B cell (primary cell): ENCODE measurements around the gene CES4A. TPM values are rescaled to one million over a fixed set of nuclear protein-coding genes. Genes with fewer than 3 reads are reported as not detected.

ENCODE experiments used
- ATAC-seq: fragments of 200-7000 bp; cut with Tn5 transposase; one replicate; pipeline ENCODE4 v1.10.0; 2021; ENCODE audit warnings: low read depth, mild to moderate bottlenecking, moderate number of reproducible peaks, moderate library complexity
- CTCF ChIA-PET: fragments of 350-600 bp; sonication (Branson Sonifier 250); formaldehyde crosslinking; loops from one replicate; lab custom pipeline; 2021; ENCODE audit warnings: antibody characterized with exemption, inconsistent platforms; lab: Charles Lee
- POLR2A ChIA-PET: fragments of 350-600 bp; sonication (Branson Sonifier 250); formaldehyde crosslinking; loops from one replicate; lab custom pipeline; 2021; ENCODE audit warnings: antibody characterized with exemption; lab: Charles Lee
- DNase-seq: peaks from one replicate; pipeline ENCODE4 v3.0.0; 2013
- H2AFZ ChIP-seq: 2 replicates; pipeline ENCODE4 v1.6.1; 2012; ENCODE audit warnings: mild to moderate bottlenecking, low read depth, low read length; ENCODE audit not compliant: insufficient read depth, poor library complexity, severe bottlenecking
- H3K27ac ChIP-seq, 2 donors: 1 replicate in 1 of 2; 2 replicates in 1 of 2; pipeline ENCODE4 v1.5.1; 2012 to 2013; ENCODE audit warnings: low read length in 2 of 2, mild to moderate bottlenecking in 2 of 2, moderate library complexity in 1 of 2
- H3K27me3 ChIP-seq, 4 experiments: fragments of 200-600 bp in 1 of 4; sonication (generic) in 1 of 4; replicated peaks in 1 of 4; 1 replicate in 2 of 4; 2 replicates in 2 of 4; pipeline versions ENCODE4 v1.6.1 to v1.7.0; 2013 to 2016; ENCODE audit warnings: low read length in 3 of 4, mild to moderate bottlenecking in 2 of 4, mixed read lengths in 1 of 4, moderate library complexity in 1 of 4; ENCODE audit not compliant: insufficient read depth in 4 of 4, control insufficient read depth in 3 of 4; ENCODE audit errors: control extremely low read depth in 1 of 4
- H3K36me3 ChIP-seq, 2 experiments: replicated peaks in 1 of 2; 1 replicate in 1 of 2; 2 replicates in 1 of 2; pipeline versions ENCODE4 v1.6.1 to v1.7.1; 2013; ENCODE audit warnings: low read length in 1 of 2; ENCODE audit not compliant: insufficient read depth in 2 of 2, control insufficient read depth in 1 of 2; ENCODE audit errors: control extremely low read depth in 1 of 2, extremely low read depth in 1 of 2
- H3K4me1 ChIP-seq, 2 donors: fragments of 200-600 bp in 1 of 2; sonication (generic) in 1 of 2; 1 replicate in 1 of 2; 2 replicates in 1 of 2; pipeline versions ENCODE4 v1.5.1 to v1.6.1; 2013 to 2017; ENCODE audit warnings: low read length in 2 of 2; ENCODE audit not compliant: control insufficient read depth in 2 of 2, insufficient read depth in 2 of 2
- H3K4me2 ChIP-seq: replicated peaks from 2 replicates; pipeline ENCODE3; 2012; ENCODE audit warnings: mild to moderate bottlenecking, low read depth, low read length; ENCODE audit not compliant: poor library complexity, severe bottlenecking
- H3K4me3 ChIP-seq, 5 experiments: fragments of 200-600 bp in 1 of 5; sonication (generic) in 1 of 5; 1 replicate in 3 of 5; 2 replicates in 2 of 5; pipeline versions ENCODE4 v1.5.1 to v1.7.0; 2011 to 2016; ENCODE audit warnings: low read length in 4 of 5, mild to moderate bottlenecking in 4 of 5, low read depth in 2 of 5, control low read depth in 1 of 5, moderate library complexity in 1 of 5; ENCODE audit not compliant: insufficient read depth in 1 of 5; ENCODE audit errors: control extremely low read depth in 1 of 5, extremely low read depth in 1 of 5
- H3K79me2 ChIP-seq: fragments of 200-600 bp; sonication (generic); one replicate; pipeline ENCODE4 v1.6.0; 2016; ENCODE audit warnings: low read length; ENCODE audit not compliant: control insufficient read depth, insufficient read depth
- H3K9ac ChIP-seq: fragments of 200-600 bp; sonication (generic); 2 replicates; pipeline ENCODE4 v1.6.1; 2017; ENCODE audit warnings: mild to moderate bottlenecking, low read length, moderate library complexity
- H3K9me3 ChIP-seq, 3 donors: one replicate each; pipeline versions ENCODE4 v1.6.1 to v1.7.1; 2013; ENCODE audit warnings: low read length in 2 of 3; ENCODE audit not compliant: control insufficient read depth in 2 of 3, insufficient read depth in 1 of 3; ENCODE audit errors: control extremely low read depth in 1 of 3
- H4K20me1 ChIP-seq: 2 replicates; pipeline ENCODE4 v1.6.0; 2012; ENCODE audit warnings: mild to moderate bottlenecking, low read length; ENCODE audit not compliant: insufficient read depth, control insufficient read depth, poor library complexity, severe bottlenecking
- H3K27ac Mint-ChIP-seq: one replicate; pipeline ENCODE4 v1.8.0; 2021; ENCODE audit warnings: mixed read lengths
- H3K27me3 Mint-ChIP-seq: one replicate; pipeline ENCODE4 v1.8.0; 2021; ENCODE audit warnings: mixed read lengths
- H3K4me1 Mint-ChIP-seq: one replicate; pipeline ENCODE4 v1.8.0; 2021; ENCODE audit warnings: mixed read lengths
- H3K4me3 Mint-ChIP-seq: one replicate; pipeline ENCODE4 v1.8.0; 2021; ENCODE audit warnings: mixed read lengths
- H3K9me3 Mint-ChIP-seq: one replicate; pipeline ENCODE4 v1.8.0; 2022; ENCODE audit warnings: mixed read lengths; ENCODE audit not compliant: insufficient read depth
- EZH2 ChIP-seq: IDR thresholded peaks from 2 replicates; pipeline ENCODE4 v1.6.1; 2012; ENCODE audit warnings: borderline replicate concordance, low read depth, mild to moderate bottlenecking, moderate library complexity, low read length; ENCODE audit not compliant: insufficient read depth, poor library complexity, severe bottlenecking
- WGBS: methylation state at CpG from one replicate; pipeline ENCODE4 v1.1.5; 2013; ENCODE audit warnings: missing lambda C conversion rate; ENCODE audit not compliant: insufficient coverage; 5-methylcytosine and 5-hydroxymethylcytosine counted together
- intact Hi-C: fragments of 100-400 bp; cut with micrococcal nuclease; formaldehyde crosslinking; loops from one replicate; pipeline ENCODE4 v1.10.0; 2022
- polyA plus RNA-seq: library from polyadenylated mRNA; depleted of rRNA; stranded (reverse); fragments of >200 nt; gene quantifications from 2 replicates; pipeline ENCODE4 v1.2.3, GENCODE V29; 2012
- total RNA-seq, 2 donors: library from RNA; stranded (reverse); fragments of 120-200 nt in 1 of 2; gene quantifications; 1 replicate in 1 of 2; 2 replicates in 1 of 2; pipeline versions ENCODE4 v1.2.3 to v1.2.4, GENCODE V29; 2013 to 2022
- TF ChIP-seq, protein P1 (sequence below): fragments of 200-600 bp; IDR thresholded peaks from one replicate; pipeline ENCODE4 v1.8.0; 2022; ENCODE audit warnings: antibody characterized with exemption, mild to moderate bottlenecking

CES4A gene
- total and polyA plus RNA-seq, 2 donors (not counting 1 experiment from before 2014, with no cell fraction given) = 8.4 to 17.3 TPM

DNA sequence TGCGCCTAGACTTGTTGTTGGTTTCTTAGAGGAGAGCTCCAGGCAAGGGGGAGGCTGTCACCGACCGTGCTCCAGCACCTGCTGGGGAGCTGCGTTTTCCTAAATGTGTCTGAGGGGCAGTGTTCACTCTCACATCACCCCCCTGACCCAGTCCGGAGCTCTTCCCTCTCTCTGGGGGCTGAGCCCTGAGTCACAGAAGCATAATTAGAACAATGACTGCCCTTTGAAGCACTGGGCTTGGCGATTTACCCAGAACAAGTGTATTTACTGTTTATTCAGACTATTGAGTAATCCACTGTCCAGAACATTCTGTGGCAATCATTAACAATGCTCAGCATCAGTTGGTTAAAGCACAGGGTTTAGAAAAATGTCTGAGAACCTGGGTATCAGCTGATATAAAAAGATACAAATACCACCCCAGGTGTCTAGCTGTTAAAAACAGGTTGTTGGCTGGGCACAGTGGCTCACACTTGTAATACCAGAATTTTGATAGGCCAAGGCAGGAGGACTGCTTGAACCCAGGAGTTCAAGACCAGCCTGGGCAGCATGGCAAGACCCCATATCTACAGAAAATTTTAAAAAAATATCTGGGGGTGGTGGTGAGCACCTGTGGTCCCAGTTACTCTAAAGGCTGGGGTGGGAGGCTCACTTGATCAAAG, 8.1 kb downstream of the CES4A start:
- H3K9ac ChIP-seq = no peak overlapping the region
- ChIA-PET POLR2A (no interaction called here), CTCF (no interaction called here)
- H3K4me1 ChIP-seq = peaks cover 5 to 11% of the 10 kb centered on the region in 2 donors
- Mint-ChIP-seq H3K4me1 (peaks cover 12% of the 10 kb centered on the region), H3K27ac (no peak overlapping the region), H3K4me3 (no peak overlapping the region), H3K9me3 (no peaks in the 10 kb centered on the region), H3K27me3 (peaks cover 4% of the 10 kb centered on the region)
- no peak overlapping the region for H3K4me3 ChIP-seq
- no peaks in the 10 kb centered on the region for H4K20me1 ChIP-seq
- no peaks in the 10 kb centered on the region for H3K9me3 ChIP-seq
- H3K79me2 ChIP-seq = no peaks in the 10 kb centered on the region
- whole genome bisulfite sequencing = 94% methylated on average over 4 of the region's 6 CpGs
- intact Hi-C loops = no loop called here
- H2AFZ ChIP-seq = no peak overlapping the region
- TF ChIP-seq, protein P1, sequence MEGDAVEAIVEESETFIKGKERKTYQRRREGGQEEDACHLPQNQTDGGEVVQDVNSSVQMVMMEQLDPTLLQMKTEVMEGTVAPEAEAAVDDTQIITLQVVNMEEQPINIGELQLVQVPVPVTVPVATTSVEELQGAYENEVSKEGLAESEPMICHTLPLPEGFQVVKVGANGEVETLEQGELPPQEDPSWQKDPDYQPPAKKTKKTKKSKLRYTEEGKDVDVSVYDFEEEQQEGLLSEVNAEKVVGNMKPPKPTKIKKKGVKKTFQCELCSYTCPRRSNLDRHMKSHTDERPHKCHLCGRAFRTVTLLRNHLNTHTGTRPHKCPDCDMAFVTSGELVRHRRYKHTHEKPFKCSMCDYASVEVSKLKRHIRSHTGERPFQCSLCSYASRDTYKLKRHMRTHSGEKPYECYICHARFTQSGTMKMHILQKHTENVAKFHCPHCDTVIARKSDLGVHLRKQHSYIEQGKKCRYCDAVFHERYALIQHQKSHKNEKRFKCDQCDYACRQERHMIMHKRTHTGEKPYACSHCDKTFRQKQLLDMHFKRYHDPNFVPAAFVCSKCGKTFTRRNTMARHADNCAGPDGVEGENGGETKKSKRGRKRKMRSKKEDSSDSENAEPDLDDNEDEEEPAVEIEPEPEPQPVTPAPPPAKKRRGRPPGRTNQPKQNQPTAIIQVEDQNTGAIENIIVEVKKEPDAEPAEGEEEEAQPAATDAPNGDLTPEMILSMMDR = no peak
- no peak for TF ChIP-seq EZH2
- no peak overlapping the region for H3K27ac ChIP-seq
- DNase-seq (no peak), ATAC-seq (no peak)
- H3K4me2 ChIP-seq = no peak overlapping the region
- H3K27me3 ChIP-seq = peaks cover 0 to 5% (median 0%) of the 10 kb centered on the region in 4 experiments
- H3K36me3 ChIP-seq = no peaks in the 10 kb centered on the region

DNA sequence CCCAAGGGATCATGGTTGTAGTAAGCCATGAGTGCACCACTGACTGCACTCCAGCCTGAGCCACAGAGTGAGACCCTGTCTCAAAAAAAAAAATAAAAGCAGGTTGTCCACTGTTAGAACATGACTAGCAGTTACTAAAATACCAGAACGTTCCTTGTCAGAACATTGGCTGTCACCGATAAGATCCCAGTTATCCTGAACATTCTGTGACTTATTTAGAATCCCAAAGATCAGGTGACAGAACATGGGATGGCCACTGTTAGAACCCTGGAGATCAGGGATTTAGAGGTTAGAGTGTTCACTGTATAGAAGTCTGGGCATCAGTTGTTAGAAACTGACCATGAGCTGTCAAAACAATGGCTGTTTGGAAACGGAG, 8.6 kb downstream of the CES4A start:
- Histone ChIP-seq H3K9ac (no peak overlapping the region), H2AFZ (no peak overlapping the region), H3K27ac (no peak overlapping the region), H3K79me2 (no peaks in the 10 kb centered on the region), H3K4me3 (no peak overlapping the region), H3K4me1 (peaks cover 7 to 15% of the 10 kb centered on the region in 2 donors), H3K27me3 (peaks cover 0 to 9% (median 0%) of the 10 kb centered on the region in 4 experiments), H3K9me3 (no peaks in the 10 kb centered on the region), H3K36me3 (no peaks in the 10 kb centered on the region), H3K4me2 (no peak overlapping the region), H4K20me1 (no peaks in the 10 kb centered on the region)
- POLR2A ChIA-PET = no interaction called here
- no peak overlapping the region for H3K27ac Mint-ChIP-seq
- H3K27me3 Mint-ChIP-seq = peaks cover 6% of the 10 kb centered on the region
- H3K4me3 Mint-ChIP-seq = no peak overlapping the region
- DNase-seq (no peak), ATAC-seq (no peak)
- intact Hi-C loops = no loop called here
- TF ChIP-seq, protein P1 = no peak
- no peak for TF ChIP-seq EZH2
- CTCF ChIA-PET = interaction anchor here (1.5 kb wide), 1 partner anchor 158 kb away, joined by 3 read pairs; no protein-coding TSS in a partner anchor
- WGBS = 75% methylated on average over 3 of the region's 3 CpGs
- H3K4me1 Mint-ChIP-seq = peaks cover 17% of the 10 kb centered on the region
- no peaks in the 10 kb centered on the region for H3K9me3 Mint-ChIP-seq
